Neural progenitor cell (in vitro differentiated cells): ENCODE measurements around the gene IL1RAPL1.

Experiments used
- CTCF ChIP-seq: fragments of 200-600 bp; sonication (generic); IDR thresholded peaks from 2 replicates; pipeline ENCODE4 v1.5.1; 2017; ENCODE audit warnings: antibody characterized with exemption, mild to moderate bottlenecking
- EZH2 ChIP-seq: fragments of 200-600 bp; sonication (generic); IDR thresholded peaks from 2 replicates; pipeline ENCODE4 v1.6.1; 2017; ENCODE audit warnings: antibody characterized with exemption, mild to moderate bottlenecking, moderate library complexity
- EZH2phosphoT487 ChIP-seq: fragments of 200-600 bp; sonication (generic); IDR thresholded peaks from 2 replicates; pipeline ENCODE4 v1.6.1; 2017; ENCODE audit warnings: antibody characterized with exemption

DNA sequence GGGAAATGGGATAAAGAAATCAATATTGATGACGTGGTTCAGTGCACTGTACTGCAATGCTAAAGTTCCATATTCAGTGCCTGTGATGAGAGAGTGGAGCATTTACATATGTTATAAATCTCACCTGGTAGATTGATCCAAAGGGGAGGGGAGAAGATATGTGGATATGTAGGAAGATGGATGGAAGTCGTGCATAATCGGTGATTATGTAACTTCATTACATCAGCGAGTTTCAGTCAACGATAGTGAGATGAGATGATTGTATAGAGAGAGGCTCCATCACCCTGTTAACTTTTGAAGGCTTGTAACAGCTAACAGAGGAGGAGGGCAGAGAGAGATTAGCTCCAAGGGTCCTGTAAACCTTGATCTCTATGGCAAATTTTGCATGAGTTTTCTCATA lies 1.8 kb downstream of the IL1RAPL1 start:
- no peak for TF ChIP-seq CTCF
- TF ChIP-seq EZH2phosphoT487: no peak
- no peak for TF ChIP-seq EZH2
